A673 (cell line): Measurements from ENCODE around the gene DCLK2. TPM values are rescaled to one million over a fixed set of nuclear protein-coding genes. Genes with fewer than 3 reads are reported as not detected.
"Not testable (repeated sequence)": the region's sequence is repeated elsewhere in the genome, so short reads cannot be mapped to it uniquely, and the experiment has no call there.

ENCODE experiments used
- BruUV-seq: library from RNA; stranded (reverse); fragments of 400-500 nt; replicated peaks from 2 replicates; lab custom pipeline; 2021; lab: Mats Ljungman, UMichigan
- CTCF ChIA-PET: fragments of 300-600 bp; sonication (Branson Sonifier 250); formaldehyde crosslinking; loops from one replicate; lab custom pipeline; 2022; ENCODE audit warnings: antibody characterized with exemption; lab: Charles Lee
- POLR2A ChIA-PET: fragments of 300-600 bp; sonication (Branson Sonifier 250); formaldehyde crosslinking; loops from one replicate; lab custom pipeline; 2022; ENCODE audit warnings: antibody characterized with exemption; ENCODE audit not compliant: low non-redundant PET; lab: Charles Lee
- DNase-seq: peaks from one replicate; pipeline ENCODE4 v3.0.0-alpha.2; 2015; ENCODE audit warnings: low spot score
- H3K27ac ChIP-seq: fragments of 200-600 bp; sonication (generic); 2 replicates; pipeline ENCODE4 v1.5.1; 2016; ENCODE audit warnings: mixed run types, low read depth, mild to moderate bottlenecking, mixed read lengths, antibody characterized with exemption, low read length; ENCODE audit not compliant: poor library complexity, severe bottlenecking
- H3K27me3 ChIP-seq: fragments of 200-600 bp; sonication (generic); replicated peaks from 2 replicates; pipeline ENCODE4 v1.6.1; 2017; ENCODE audit warnings: mixed run types, low read depth, mild to moderate bottlenecking, mixed read lengths, antibody characterized with exemption, low read length; ENCODE audit not compliant: insufficient read depth, poor library complexity
- H3K36me3 ChIP-seq: fragments of 200-600 bp; sonication (generic); 2 replicates; pipeline ENCODE4 v1.6.1; 2016; ENCODE audit warnings: mixed run types, mild to moderate bottlenecking, mixed read lengths, antibody characterized with exemption, low read length; ENCODE audit not compliant: insufficient read depth, poor library complexity, severe bottlenecking
- H3K4me1 ChIP-seq: fragments of 200-600 bp; sonication (generic); 2 replicates; pipeline ENCODE4 v1.6.1; 2017; ENCODE audit warnings: mixed run types, mild to moderate bottlenecking, mixed read lengths, antibody characterized with exemption, low read length; ENCODE audit not compliant: insufficient read depth, poor library complexity, severe bottlenecking
- H3K4me3 ChIP-seq: fragments of 200-600 bp; sonication (generic); 2 replicates; pipeline ENCODE4 v1.5.1; 2016; ENCODE audit warnings: low read depth, mixed run types, mild to moderate bottlenecking, mixed read lengths, low read length; ENCODE audit not compliant: poor library complexity, severe bottlenecking
- H3K9me3 ChIP-seq: fragments of 200-600 bp; sonication (generic); 2 replicates; pipeline ENCODE4 v1.6.1; 2016; ENCODE audit warnings: mixed run types, low read depth, mild to moderate bottlenecking, mixed read lengths, antibody characterized with exemption, low read length; ENCODE audit not compliant: poor library complexity, severe bottlenecking
- CTCF ChIP-seq: fragments of 300-800, 200-600 bp; sonication (generic); conservative IDR thresholded peaks from 2 replicates; pipeline ENCODE4 v1.5.1; 2017; ENCODE audit warnings: low read depth, mild to moderate bottlenecking, antibody characterized with exemption, low read length, moderate library complexity, mixed read lengths
- EZH2 ChIP-seq: fragments of 200-600 bp; sonication (generic); IDR thresholded peaks from 2 replicates; pipeline ENCODE4 v1.6.1; 2017; ENCODE audit warnings: borderline replicate concordance, low read depth, mild to moderate bottlenecking, mixed read lengths, antibody characterized with exemption, low read length; ENCODE audit not compliant: poor library complexity, severe bottlenecking
- intact Hi-C: fragments of 100-400 bp; cut with micrococcal nuclease; formaldehyde crosslinking; loops from one replicate; pipeline ENCODE4 v1.10.0; 2022; ENCODE audit not compliant: unreplicated experiment
- total RNA-seq: library from RNA; stranded (reverse); gene quantifications from 2 replicates; pipeline ENCODE4 v1.2.3, GENCODE V29; 2021

DCLK2 gene
- total RNA-seq, 1 experiment from 2014 or later = 4.9 TPM

- Histone ChIP-seq H3K4me3 (no peak overlapping the region), H3K4me1 (peaks cover 8% of the 10 kb centered on the region), H3K36me3 (no peaks in the 10 kb centered on the region), H3K9me3 (no peaks in the 10 kb centered on the region), H3K27ac (no peak overlapping the region), H3K27me3 (no peaks in the 10 kb centered on the region)
- TF ChIP-seq CTCF = no peak
- intact Hi-C loops = no loop called here
- CTCF ChIA-PET = no interaction called here
- DNase-seq = no peak
- POLR2A ChIA-PET = no interaction called here
- no TSS peak for BruUV-seq
Measured at GRCh38 chr4:150160473-150160872, 82.2 kb downstream of the DCLK2 start.

- intact Hi-C loops = no loop called here
- ChIA-PET POLR2A (no interaction called here), CTCF (no interaction called here)
- Histone ChIP-seq H3K4me1 (peaks cover 8% of the 10 kb centered on the region), H3K36me3 (no peaks in the 10 kb centered on the region), H3K27ac (no peak overlapping the region), H3K9me3 (no peaks in the 10 kb centered on the region), H3K4me3 (no peak overlapping the region), H3K27me3 (no peaks in the 10 kb centered on the region)
- BruUV-seq = no TSS peak
- no peak for TF ChIP-seq CTCF
- no peak for TF ChIP-seq EZH2
- DNase-seq = no peak
Measured at GRCh38 chr4:150161109-150161508, 82.9 kb downstream of the DCLK2 start.

- CTCF ChIA-PET, H3K27me3 ChIP-seq, DNase-seq, H3K9me3 ChIP-seq, POLR2A ChIA-PET, H3K4me1 ChIP-seq, intact Hi-C loops, BruUV-seq, H3K27ac ChIP-seq, H3K36me3 ChIP-seq, H3K4me3 ChIP-seq: not testable (repeated sequence)
Measured at GRCh38 chr4:150162020-150162419, 83.8 kb downstream of the DCLK2 start.

- Histone ChIP-seq H3K4me1 (peaks cover 8% of the 10 kb centered on the region), H3K36me3 (no peaks in the 10 kb centered on the region), H3K4me3 (no peak overlapping the region), H3K27ac (no peak overlapping the region), H3K27me3 (no peaks in the 10 kb centered on the region), H3K9me3 (no peaks in the 10 kb centered on the region)
- ChIA-PET CTCF (no interaction called here), POLR2A (no interaction called here)
- TF ChIP-seq CTCF (no peak), EZH2 (no peak)
- DNase-seq = no peak
- no TSS peak for BruUV-seq
- intact Hi-C loops = no loop called here
Measured at GRCh38 chr4:150164055-150164454, 85.8 kb downstream of the DCLK2 start.
